Measurements from ENCODE around the gene ARCN1. TPM values are rescaled to one million over a fixed set of nuclear protein-coding genes. Genes with fewer than 3 reads are reported as not detected.
A peak's percentile ranks its signal among the peaks of the same experiment; 100 is the strongest.

The ARCN1 gene
- total and polyA plus RNA-seq, 2 donors (not counting 3 experiments of a cell fraction or from before 2014, with no cell fraction given), result 172 to 180 TPM

- Histone ChIP-seq H2AFZ (ENCODE audit: low read depth, low read length) (no peak overlapping the region), H3K27ac (ENCODE audit: insufficient read depth, low read depth, low read length) (no peak overlapping the region), H3K4me2 (ENCODE audit: insufficient read depth, low read length) (no peak overlapping the region), H3K36me3 (ENCODE audit: control insufficient read depth in 2 of 2, extremely low read depth in 1 of 2, insufficient read depth in 2 of 2, low read length in 2 of 2) (peaks cover 28 to 38% of the 10 kb centered on the region in 2 experiments), H3K4me3 (replicated peaks in 1 of 3; ENCODE audit: insufficient read depth in 1 of 3, low read depth in 1 of 3, low read length in 3 of 3) (no peak overlapping the region), H3K9me3 (replicated peaks; ENCODE audit: control insufficient read depth, insufficient read depth, low read length) (no peaks in the 10 kb centered on the region), H3K9ac (replicated peaks; ENCODE audit: extremely low read depth, insufficient read depth, low read length) (no peak overlapping the region), H4K20me1 (replicated peaks; ENCODE audit: control insufficient read depth, extremely low read depth, insufficient read depth, low read length) (no peaks in the 10 kb centered on the region), H3K4me1 (ENCODE audit: control insufficient read depth, extremely low read depth, insufficient read depth, low read length) (no peaks in the 10 kb centered on the region), H3K9me1 (replicated peaks; ENCODE audit: control insufficient read depth, extremely low read depth, insufficient read depth, low read length) (no peaks in the 10 kb centered on the region), H3K27me3 (ENCODE audit: control insufficient read depth in 2 of 2, insufficient read depth in 2 of 2, low read length in 2 of 2) (no peaks in the 10 kb centered on the region), H3K79me2 (ENCODE audit: control insufficient read depth, insufficient read depth, low read length) (no peaks in the 10 kb centered on the region)
- no TSS peak for BruUV-seq (replicated peaks)
- DNase-seq (ENCODE audit: low read depth, low spot score) (peak; percentile 28), FAIRE-seq (no peak)
- dilution Hi-C loops (cut with MboI; ENCODE audit: extremely low pct_ligation_motif_present, low sequenced_read_pairs) (no loop called here), intact Hi-C loops (cut with micrococcal nuclease) (no loop called here)
- ChIA-PET POLR2A (interaction anchor here (0.5 kb wide), 1 partner anchor 49 kb away, joined by 4 read pairs; the partner anchor contains the start of gene ARCN1), CTCF (no interaction called here)
- TF ChIP-seq FOS (IDR thresholded peaks at IDR 0.05; ENCODE audit: borderline replicate concordance, insufficient read depth, low read length), result no peak
- no peak for TF ChIP-seq JUN (IDR thresholded peaks at IDR 0.05; ENCODE audit: borderline replicate concordance, insufficient read depth, insufficient read length, low read depth)
- peak; percentile 36 to 49 for TF ChIP-seq CTCF (IDR thresholded peaks at IDR 0.05; ENCODE audit: extremely low read depth in 1 of 2, insufficient read depth in 1 of 2, low read depth in 1 of 2, low read length in 2 of 2)
These were observed 49.6 kb upstream of the ARCN1 start for GRCh38 chr11:118522571-118523072.

GRCh38 chr11:118524356-118524755 lies 47.9 kb upstream of the ARCN1 start:
- Histone ChIP-seq H2AFZ (ENCODE audit: low read depth, low read length) (no peak overlapping the region), H3K27me3 (ENCODE audit: control insufficient read depth in 2 of 2, insufficient read depth in 2 of 2, low read length in 2 of 2) (no peaks in the 10 kb centered on the region), H3K4me2 (ENCODE audit: insufficient read depth, low read length) (no peak overlapping the region), H3K79me2 (ENCODE audit: control insufficient read depth, insufficient read depth, low read length) (no peaks in the 10 kb centered on the region), H3K36me3 (ENCODE audit: control insufficient read depth in 2 of 2, extremely low read depth in 1 of 2, insufficient read depth in 2 of 2, low read length in 2 of 2) (peaks cover 24 to 37% of the 10 kb centered on the region in 2 experiments), H3K9me1 (replicated peaks; ENCODE audit: control insufficient read depth, extremely low read depth, insufficient read depth, low read length) (no peaks in the 10 kb centered on the region), H4K20me1 (replicated peaks; ENCODE audit: control insufficient read depth, extremely low read depth, insufficient read depth, low read length) (no peaks in the 10 kb centered on the region), H3K9ac (replicated peaks; ENCODE audit: extremely low read depth, insufficient read depth, low read length) (no peak overlapping the region), H3K27ac (ENCODE audit: insufficient read depth, low read depth, low read length) (no peak overlapping the region), H3K4me3 (replicated peaks in 1 of 3; ENCODE audit: insufficient read depth in 1 of 3, low read depth in 1 of 3, low read length in 3 of 3) (no peak overlapping the region), H3K9me3 (replicated peaks; ENCODE audit: control insufficient read depth, insufficient read depth, low read length) (no peaks in the 10 kb centered on the region), H3K4me1 (ENCODE audit: control insufficient read depth, extremely low read depth, insufficient read depth, low read length) (no peaks in the 10 kb centered on the region)
- dilution Hi-C loops (cut with MboI; ENCODE audit: extremely low pct_ligation_motif_present, low sequenced_read_pairs), result no loop called here
- no peak for FAIRE-seq
- ChIA-PET POLR2A (no interaction called here), CTCF (no interaction called here)
- no TSS peak for BruUV-seq (replicated peaks)
- intact Hi-C loops (cut with micrococcal nuclease), result no loop called here
- TF ChIP-seq MAX (IDR thresholded peaks at IDR 0.05; ENCODE audit: insufficient read depth, insufficient read length) (no peak), CTCF (IDR thresholded peaks at IDR 0.05; ENCODE audit: extremely low read depth in 1 of 2, insufficient read depth in 1 of 2, low read depth in 1 of 2, low read length in 2 of 2) (no peak), MYC (IDR thresholded peaks at IDR 0.05; ENCODE audit: low read depth, low read length) (no peak)
- no peak for DNase-seq (ENCODE audit: low read depth, low spot score)

All from endothelial cell of umbilical vein (primary cell).